GM12864 (cell line): ENCODE results near the gene CDH13.
A peak's percentile ranks its signal among the peaks of the same experiment; 100 is the strongest.

Experiments
- DNase-seq: peaks from one replicate; pipeline ENCODE4 v3.0.0-alpha.2; 2011; ENCODE audit warnings: low read depth
- H3K4me3 ChIP-seq: 2 replicates; pipeline ENCODE4 v1.5.1; 2011; ENCODE audit warnings: mild to moderate bottlenecking, low read depth, low read length, control low read depth
- TF ChIP-seq, protein P1 (sequence below): IDR thresholded peaks from 2 replicates; pipeline ENCODE4 v1.5.1; 2011; ENCODE audit warnings: low read depth, mild to moderate bottlenecking, moderate library complexity, low read length, control low read depth, inconsistent platforms; ENCODE audit errors: missing control alignments

The CDH13 gene

GRCh38 chr16:83402160-83402814 lies 775.5 kb downstream of the CDH13 start:
- no peak for DNase-seq
- H3K4me3 ChIP-seq = no peak overlapping the region
- TF ChIP-seq, protein P1, sequence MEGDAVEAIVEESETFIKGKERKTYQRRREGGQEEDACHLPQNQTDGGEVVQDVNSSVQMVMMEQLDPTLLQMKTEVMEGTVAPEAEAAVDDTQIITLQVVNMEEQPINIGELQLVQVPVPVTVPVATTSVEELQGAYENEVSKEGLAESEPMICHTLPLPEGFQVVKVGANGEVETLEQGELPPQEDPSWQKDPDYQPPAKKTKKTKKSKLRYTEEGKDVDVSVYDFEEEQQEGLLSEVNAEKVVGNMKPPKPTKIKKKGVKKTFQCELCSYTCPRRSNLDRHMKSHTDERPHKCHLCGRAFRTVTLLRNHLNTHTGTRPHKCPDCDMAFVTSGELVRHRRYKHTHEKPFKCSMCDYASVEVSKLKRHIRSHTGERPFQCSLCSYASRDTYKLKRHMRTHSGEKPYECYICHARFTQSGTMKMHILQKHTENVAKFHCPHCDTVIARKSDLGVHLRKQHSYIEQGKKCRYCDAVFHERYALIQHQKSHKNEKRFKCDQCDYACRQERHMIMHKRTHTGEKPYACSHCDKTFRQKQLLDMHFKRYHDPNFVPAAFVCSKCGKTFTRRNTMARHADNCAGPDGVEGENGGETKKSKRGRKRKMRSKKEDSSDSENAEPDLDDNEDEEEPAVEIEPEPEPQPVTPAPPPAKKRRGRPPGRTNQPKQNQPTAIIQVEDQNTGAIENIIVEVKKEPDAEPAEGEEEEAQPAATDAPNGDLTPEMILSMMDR = no peak

DNA sequence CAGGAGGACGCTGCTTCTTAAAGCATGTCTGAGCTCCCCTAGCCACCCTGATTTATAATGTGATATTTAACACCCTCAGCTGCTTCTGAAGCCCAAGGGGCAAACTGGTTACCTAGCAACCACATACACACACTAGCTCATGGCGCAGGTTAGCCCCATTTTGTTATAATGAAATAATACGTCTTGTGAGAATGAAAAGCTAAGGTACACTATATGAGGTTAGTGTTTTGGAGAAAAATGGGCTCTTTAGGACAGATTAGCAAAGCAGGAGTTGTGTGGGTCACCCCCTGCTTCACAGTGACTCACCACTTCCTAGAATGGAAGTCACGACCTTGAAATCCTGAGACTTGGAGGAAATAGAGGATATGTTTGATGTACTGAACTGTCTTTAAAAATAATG lies 776.2 kb downstream of the CDH13 start:
- TF ChIP-seq, protein P1 = no peak
- no peak overlapping the region for H3K4me3 ChIP-seq
- no peak for DNase-seq

DNA sequence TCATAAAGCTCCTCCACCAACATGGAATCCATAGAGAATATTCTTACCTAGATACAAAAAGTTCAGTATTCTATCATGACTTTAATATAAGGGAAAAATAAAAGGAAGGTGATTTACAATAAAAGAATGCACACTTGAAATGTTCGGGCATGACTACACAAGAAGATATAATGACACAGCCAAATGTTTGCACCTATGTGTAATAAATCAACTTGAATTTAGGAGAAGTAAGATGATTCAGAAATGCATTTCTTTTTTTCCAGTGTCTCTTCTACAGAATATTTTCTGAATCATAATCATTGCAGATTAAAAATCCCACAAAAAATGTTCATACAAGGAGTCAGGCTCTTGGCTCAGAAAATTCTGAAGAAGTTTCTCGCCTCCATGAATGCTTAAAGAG lies 777.0 kb downstream of the CDH13 start:
- DNase-seq = no peak
- TF ChIP-seq, protein P1 = no peak
- H3K4me3 ChIP-seq = no peak overlapping the region

GRCh38 chr16:83404261-83404660 lies 777.5 kb downstream of the CDH13 start:
- TF ChIP-seq, protein P1 = no peak
- DNase-seq = no peak

GRCh38 chr16:83407928-83408327 lies 781.2 kb downstream of the CDH13 start:
- no peak for DNase-seq
- TF ChIP-seq, protein P1 = no peak
- no peak overlapping the region for H3K4me3 ChIP-seq

More at GRCh38 chr16:83404261-83404660, 777.5 kb downstream of the CDH13 start:
- no peak overlapping the region for H3K4me3 ChIP-seq

- no peak for DNase-seq
- no peak overlapping the region for H3K4me3 ChIP-seq
- TF ChIP-seq, protein P1 = no peak
These were observed 782.6 kb downstream of the CDH13 start for GRCh38 chr16:83409347-83409746.

- no peak for DNase-seq
- no peak overlapping the region for H3K4me3 ChIP-seq
- TF ChIP-seq, protein P1 = peak; percentile 41
These were observed 791.8 kb downstream of the CDH13 start for GRCh38 chr16:83418565-83418964.
